SK-N-SH treated with all-trans-retinoic acid at 6 μM for 48 hours (cell line): Measurements from ENCODE around the gene SLC17A2.

Experiments used
- ARNTL ChIP-seq: fragments of 450-650 bp; formaldehyde crosslinking; IDR thresholded peaks from 2 replicates; pipeline ENCODE4 v1.5.0; 2020; ENCODE audit warnings: low read depth, mild to moderate bottlenecking, moderate library complexity, borderline replicate concordance
- CREB5 ChIP-seq: fragments of 250-450 bp; sonication (Bioruptor Pico); IDR thresholded peaks from 2 replicates; pipeline ENCODE4 v1.5.1; 2020; ENCODE audit warnings: low read depth, mild to moderate bottlenecking, moderate library complexity
- CSRNP3 ChIP-seq: fragments of 250-450 bp; sonication (Bioruptor Pico); IDR thresholded peaks from 2 replicates; pipeline ENCODE4 v1.5.1; 2021; ENCODE audit warnings: mild to moderate bottlenecking, moderate library complexity
- ISL1 ChIP-seq: fragments of 250-450 bp; sonication (Bioruptor Pico); IDR thresholded peaks from 2 replicates; pipeline ENCODE4 v2.1.2; 2022; ENCODE audit warnings: mild to moderate bottlenecking, moderate library complexity
- POU6F1 ChIP-seq: fragments of 250-450 bp; sonication (Bioruptor Pico); IDR thresholded peaks from 2 replicates; pipeline ENCODE4 v1.8.0; 2021; ENCODE audit warnings: low read depth, mild to moderate bottlenecking, moderate library complexity, borderline replicate concordance
- PPARA ChIP-seq: fragments of 250-450 bp; sonication (Bioruptor Pico); IDR thresholded peaks from 2 replicates; pipeline ENCODE4 v1.5.0; 2020; ENCODE audit warnings: mild to moderate bottlenecking, borderline replicate concordance
- RARB ChIP-seq: fragments of 250-450 bp; sonication (Bioruptor Pico); IDR thresholded peaks from 2 replicates; pipeline ENCODE4 v1.8.0; 2021; ENCODE audit warnings: mild to moderate bottlenecking, moderate library complexity
- TCF4 ChIP-seq: fragments of 250-450 bp; sonication (Bioruptor Pico); IDR thresholded peaks from 2 replicates; pipeline ENCODE4 v1.8.0; 2021; ENCODE audit warnings: mild to moderate bottlenecking, moderate library complexity, borderline replicate concordance
- ZFP30 ChIP-seq: fragments of 450-650 bp; formaldehyde crosslinking; IDR thresholded peaks from 2 replicates; pipeline ENCODE4 v1.5.0; 2022; ENCODE audit warnings: mild to moderate bottlenecking, moderate library complexity

GRCh38 chr6:25892877-25893276 is 37.6 kb downstream of the SLC17A2 start:
- TF ChIP-seq PPARA (CRISPR knock-in tag) (no peak), ZFP30 (CRISPR knock-in tag) (no peak), ARNTL (CRISPR knock-in tag) (no peak), CREB5 (CRISPR knock-in tag) (no peak), RARB (CRISPR knock-in tag) (no peak), ISL1 (CRISPR knock-in tag) (no peak), POU6F1 (CRISPR knock-in tag) (no peak), TCF4 (CRISPR knock-in tag) (no peak), CSRNP3 (CRISPR knock-in tag) (no peak)
